Urothelium cell line (cell line): Measurements from ENCODE around the gene VPS13D.

ENCODE experiments used
- DNase-seq: peaks from one replicate; pipeline ENCODE4 v3.0.0; 2011; ENCODE audit warnings: low spot score, mixed read lengths
- FAIRE-seq: peaks from 2 replicates; lab custom pipeline; 2011; peaks lifted over from hg19 to GRCh38; lab: Jason Lieb, UNC

VPS13D gene

GRCh38 chr1:12229835-12230548 is at the start of gene VPS13D:
VPS13D (plus strand) TSS chr1:12230030; CDS start chr1:12234267, 4,237 bp downstream.
- DNase-seq (peak; percentile 94), FAIRE-seq (no peak)

GRCh38 chr1:12180315-12180714 is 49.5 kb upstream of the VPS13D start:
- no peak for DNase-seq
- FAIRE-seq, result no peak

- no peak for FAIRE-seq
- no peak for DNase-seq
These were observed 48.9 kb upstream of the VPS13D start for GRCh38 chr1:12180903-12181302.

- FAIRE-seq (no peak), DNase-seq (no peak)
These were observed 48.3 kb upstream of the VPS13D start for GRCh38 chr1:12181568-12181967.

- FAIRE-seq, result no peak
- DNase-seq, result no peak
These were observed 47.3 kb upstream of the VPS13D start for GRCh38 chr1:12182410-12182984.

- DNase-seq (no peak), FAIRE-seq (no peak)
These were observed 46.6 kb upstream of the VPS13D start for GRCh38 chr1:12183095-12183794.

- no peak for DNase-seq
- no peak for FAIRE-seq
These were observed 45.7 kb upstream of the VPS13D start for GRCh38 chr1:12184008-12184681.

- FAIRE-seq, result no peak
- no peak for DNase-seq
These were observed 44.6 kb upstream of the VPS13D start for GRCh38 chr1:12185036-12185917.

- DNase-seq (no peak), FAIRE-seq (no peak)
These were observed 43.7 kb upstream of the VPS13D start for GRCh38 chr1:12185918-12186678.

GRCh38 chr1:12186679-12186985 is 43.2 kb upstream of the VPS13D start:
- no peak for FAIRE-seq
- DNase-seq, result no peak

GRCh38 chr1:12188115-12188514 is 41.7 kb upstream of the VPS13D start:
- FAIRE-seq, result peak; percentile 62
- no peak for DNase-seq

- no peak for DNase-seq
- FAIRE-seq, result no peak
These were observed 41.0 kb upstream of the VPS13D start for GRCh38 chr1:12188657-12189327.

- FAIRE-seq (no peak), DNase-seq (no peak)
These were observed 40.5 kb upstream of the VPS13D start for GRCh38 chr1:12189328-12189682.

- no peak for DNase-seq
- no peak for FAIRE-seq
These were observed 38.4 kb upstream of the VPS13D start for GRCh38 chr1:12191242-12192032.

- no peak for DNase-seq
- FAIRE-seq, result no peak
These were observed 35.1 kb upstream of the VPS13D start for GRCh38 chr1:12194666-12195216.

- FAIRE-seq, result no peak
- no peak for DNase-seq
These were observed 34.4 kb upstream of the VPS13D start for GRCh38 chr1:12195416-12195815.

GRCh38 chr1:12196641-12197482 is 33.0 kb upstream of the VPS13D start:
- DNase-seq, result no peak
- no peak for FAIRE-seq

GRCh38 chr1:12197483-12197880 is 32.3 kb upstream of the VPS13D start:
- FAIRE-seq (no peak), DNase-seq (no peak)
